ENCODE results near the gene NXPH4.

Gene NXPH4

DNA sequence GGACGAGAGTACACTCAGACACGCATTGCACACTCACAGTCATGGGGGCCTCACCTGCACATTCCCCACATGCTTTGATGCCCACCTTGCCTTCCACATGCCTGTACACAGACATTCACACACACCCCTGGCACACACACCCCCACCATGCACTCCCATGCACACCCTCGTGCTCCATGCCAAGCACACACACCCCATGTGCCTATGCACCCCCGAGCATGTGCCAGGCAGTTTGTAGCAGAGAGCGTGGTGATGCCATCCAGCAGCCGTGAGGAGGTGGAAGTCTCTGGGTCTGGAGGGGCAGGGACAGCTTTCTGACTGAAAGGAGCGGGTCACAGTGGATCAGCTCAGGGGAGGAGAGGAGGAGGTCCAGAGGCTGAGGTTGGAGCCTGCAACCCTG is 10.7 kb upstream of the NXPH4 start:
- DNase-seq = no peak

DNA sequence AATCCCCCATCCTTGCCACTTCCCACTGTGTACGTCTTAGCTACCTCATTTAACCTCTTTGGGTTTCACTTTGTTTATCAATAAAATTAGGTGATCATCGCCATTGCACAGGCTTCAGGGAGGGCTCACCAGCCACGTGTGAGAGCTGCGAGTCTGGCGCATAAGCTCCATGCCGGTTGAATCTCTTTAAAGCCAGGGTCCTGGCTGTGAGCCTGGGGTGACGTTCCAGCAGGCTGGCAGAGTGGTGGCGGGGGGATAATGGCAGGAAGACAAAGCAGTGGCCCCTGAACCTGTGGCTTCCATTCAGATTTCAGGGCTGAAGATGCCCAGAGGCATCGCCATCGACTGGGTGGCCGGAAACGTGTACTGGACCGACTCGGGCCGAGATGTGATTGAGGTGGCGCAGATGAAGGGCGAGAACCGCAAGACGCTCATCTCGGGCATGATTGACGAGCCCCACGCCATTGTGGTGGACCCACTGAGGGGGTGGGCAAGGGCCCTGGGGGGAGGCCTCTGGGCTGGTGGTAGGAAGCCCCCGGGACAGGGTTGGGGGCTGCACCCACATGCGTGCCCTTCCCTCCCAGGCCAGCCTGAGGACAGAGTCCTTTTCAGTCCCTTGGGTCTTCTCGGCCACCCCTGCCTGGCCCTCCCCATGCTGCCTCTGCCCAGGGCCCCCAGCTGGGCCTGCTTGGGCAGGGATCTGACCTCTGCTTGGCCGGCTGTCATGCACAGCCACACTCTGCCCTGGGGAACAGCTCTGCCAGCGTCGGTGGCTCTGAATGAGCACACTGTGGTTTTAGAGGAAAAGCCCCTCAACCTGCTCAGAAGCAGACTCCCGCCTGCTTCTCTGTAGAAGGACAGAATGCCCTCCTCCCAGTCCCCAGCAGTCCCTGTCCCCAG is 8.6 kb upstream of the NXPH4 start:
- no peak for DNase-seq

DNA sequence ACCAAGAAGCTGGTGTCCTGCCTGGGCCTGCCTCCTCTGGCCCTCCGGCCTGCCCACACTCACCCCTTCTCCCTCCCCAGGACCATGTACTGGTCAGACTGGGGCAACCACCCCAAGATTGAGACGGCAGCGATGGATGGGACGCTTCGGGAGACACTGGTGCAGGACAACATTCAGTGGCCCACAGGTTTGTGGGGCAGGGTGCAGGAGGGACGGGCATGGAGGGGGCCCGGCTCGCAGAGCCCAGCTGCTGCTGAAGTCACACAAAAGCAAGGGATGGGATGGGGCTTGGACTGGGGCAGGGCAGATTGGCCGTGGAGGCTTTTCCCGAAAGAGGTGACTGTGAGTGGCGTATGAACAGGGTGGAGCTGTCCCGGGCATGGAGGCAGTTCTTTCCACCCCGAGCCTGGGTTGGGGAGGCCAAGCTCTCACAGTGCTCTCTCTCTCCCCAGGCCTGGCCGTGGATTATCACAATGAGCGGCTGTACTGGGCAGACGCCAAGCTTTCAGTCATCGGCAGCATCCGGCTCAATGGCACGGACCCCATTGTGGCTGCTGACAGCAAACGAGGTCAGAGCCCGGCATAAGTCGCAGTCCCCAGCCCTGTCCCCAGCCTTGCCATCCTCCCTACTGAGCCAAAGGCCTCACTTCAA is 7.8 kb upstream of the NXPH4 start:
- DNase-seq = no peak

DNA sequence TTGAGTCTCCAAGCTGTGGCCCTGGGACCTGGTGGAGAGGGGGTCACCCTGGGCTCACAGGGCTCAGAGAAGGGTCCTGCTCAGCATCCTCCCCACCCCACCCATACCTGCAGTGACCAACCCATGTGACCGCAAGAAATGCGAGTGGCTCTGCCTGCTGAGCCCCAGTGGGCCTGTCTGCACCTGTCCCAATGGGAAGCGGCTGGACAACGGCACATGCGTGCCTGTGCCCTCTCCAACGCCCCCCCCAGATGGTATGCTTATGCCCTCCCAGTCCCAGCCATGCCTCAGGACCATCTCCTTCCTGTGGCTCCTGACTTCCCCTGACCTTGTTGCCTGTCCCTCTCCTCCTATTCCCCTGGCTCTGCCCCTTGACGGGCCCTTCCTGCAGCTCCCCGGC is 6.7 kb upstream of the NXPH4 start:
- no peak for DNase-seq

DNA sequence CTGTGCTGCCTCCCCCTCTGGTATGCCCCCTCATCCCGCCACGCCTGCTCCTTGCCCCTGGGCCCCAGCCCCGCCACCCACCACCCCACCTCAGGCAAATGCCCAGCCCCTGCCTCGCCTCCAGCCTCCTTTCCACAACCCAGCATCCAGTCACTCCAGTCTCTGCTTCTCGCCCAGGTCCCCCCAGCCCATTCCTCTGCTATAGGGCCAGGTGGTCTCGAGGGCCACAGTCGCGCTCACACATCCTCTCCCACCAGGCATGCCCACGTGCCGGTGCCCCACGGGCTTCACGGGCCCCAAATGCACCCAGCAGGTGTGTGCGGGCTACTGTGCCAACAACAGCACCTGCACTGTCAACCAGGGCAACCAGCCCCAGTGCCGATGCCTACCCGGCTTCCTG is 6.1 kb upstream of the NXPH4 start:
- DNase-seq = no peak

DNA sequence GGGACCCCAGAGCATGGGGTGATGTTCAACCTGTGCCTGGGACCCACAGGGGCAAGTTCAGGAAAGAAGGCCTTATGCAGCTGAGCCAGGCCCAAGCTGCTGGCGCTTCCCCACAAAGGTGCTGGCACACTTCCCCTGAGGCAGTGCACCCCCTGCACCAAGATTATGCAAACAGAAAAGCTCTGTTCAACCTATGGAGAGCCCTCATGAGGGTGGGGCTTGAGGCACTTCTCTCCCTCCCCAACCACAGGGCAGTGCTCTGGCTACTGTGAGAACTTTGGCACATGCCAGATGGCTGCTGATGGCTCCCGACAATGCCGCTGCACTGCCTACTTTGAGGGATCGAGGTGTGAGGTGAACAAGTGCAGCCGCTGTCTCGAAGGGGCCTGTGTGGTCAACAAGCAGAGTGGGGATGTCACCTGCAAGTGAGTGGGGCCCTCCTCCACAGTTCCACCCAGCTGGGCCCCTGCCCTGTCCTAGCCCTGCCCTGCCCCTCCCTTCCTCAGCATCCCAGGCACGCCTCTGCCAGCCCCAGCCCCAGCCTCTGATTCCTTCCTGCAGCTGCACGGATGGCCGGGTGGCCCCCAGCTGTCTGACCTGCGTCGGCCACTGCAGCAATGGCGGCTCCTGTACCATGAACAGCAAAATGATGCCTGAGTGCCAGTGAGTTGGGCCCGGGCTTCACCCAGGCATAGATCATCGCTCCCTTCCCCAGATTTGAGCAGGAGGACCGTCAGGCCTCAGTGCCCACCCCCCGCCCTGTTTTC is 5.5 kb upstream of the NXPH4 start:
- no peak for DNase-seq

DNA sequence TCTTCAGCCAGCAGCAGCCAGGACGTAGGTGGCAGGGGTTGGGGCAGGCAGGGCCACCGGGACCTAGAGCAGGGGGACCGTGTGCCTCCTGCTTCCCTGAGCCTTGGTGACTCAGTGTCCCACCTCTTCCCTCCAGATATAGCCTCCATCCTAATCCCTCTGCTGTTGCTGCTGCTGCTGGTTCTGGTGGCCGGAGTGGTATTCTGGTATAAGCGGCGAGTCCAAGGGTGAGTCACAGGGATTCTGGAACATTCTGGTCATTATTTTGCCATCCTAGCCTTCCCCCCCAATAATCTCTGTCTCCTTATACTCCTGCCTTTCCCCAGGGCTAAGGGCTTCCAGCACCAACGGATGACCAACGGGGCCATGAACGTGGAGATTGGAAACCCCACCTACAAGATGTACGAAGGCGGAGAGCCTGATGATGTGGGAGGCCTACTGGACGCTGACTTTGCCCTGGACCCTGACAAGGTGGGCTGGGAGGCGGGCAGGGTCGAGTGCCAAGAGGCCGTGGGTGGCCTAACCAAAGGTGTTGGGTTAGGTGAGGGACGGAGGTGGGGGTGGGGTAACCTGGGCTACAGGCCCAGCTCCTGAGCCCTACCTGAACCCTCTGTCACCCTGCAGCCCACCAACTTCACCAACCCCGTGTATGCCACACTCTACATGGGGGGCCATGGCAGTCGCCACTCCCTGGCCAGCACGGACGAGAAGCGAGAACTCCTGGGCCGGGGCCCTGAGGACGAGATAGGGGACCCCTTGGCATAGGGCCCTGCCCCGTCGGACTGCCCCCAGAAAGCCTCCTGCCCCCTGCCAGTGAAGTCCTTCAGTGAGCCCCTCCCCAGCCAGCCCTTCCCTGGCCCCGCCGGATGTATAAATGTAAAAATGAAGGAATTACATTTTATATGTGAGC is 4.5 kb upstream of the NXPH4 start:
- no peak for DNase-seq

DNA sequence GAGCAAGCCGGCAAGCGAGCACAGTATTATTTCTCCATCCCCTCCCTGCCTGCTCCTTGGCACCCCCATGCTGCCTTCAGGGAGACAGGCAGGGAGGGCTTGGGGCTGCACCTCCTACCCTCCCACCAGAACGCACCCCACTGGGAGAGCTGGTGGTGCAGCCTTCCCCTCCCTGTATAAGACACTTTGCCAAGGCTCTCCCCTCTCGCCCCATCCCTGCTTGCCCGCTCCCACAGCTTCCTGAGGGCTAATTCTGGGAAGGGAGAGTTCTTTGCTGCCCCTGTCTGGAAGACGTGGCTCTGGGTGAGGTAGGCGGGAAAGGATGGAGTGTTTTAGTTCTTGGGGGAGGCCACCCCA is 3.9 kb upstream of the NXPH4 start:
- DNase-seq = no peak

DNA sequence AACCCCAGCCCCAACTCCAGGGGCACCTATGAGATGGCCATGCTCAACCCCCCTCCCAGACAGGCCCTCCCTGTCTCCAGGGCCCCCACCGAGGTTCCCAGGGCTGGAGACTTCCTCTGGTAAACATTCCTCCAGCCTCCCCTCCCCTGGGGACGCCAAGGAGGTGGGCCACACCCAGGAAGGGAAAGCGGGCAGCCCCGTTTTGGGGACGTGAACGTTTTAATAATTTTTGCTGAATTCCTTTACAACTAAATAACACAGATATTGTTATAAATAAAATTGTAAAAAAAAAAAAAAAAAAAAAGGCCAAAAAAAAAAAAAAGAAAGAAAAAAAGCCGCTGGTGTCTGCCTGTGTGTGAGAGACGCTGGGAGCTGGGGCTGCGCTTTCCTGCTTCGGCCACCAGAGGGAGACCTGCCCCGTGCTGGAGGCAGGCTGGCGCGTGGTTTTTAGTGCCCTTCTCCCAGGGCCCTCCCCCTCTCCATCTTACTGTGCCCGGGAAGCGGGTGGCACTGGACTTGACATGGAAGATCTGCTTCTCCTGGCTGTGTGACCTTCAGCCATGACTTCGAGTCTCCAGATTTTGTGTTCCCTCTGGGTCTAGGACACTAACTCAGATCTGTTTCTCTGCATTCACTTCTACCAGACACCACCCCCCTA is 3.4 kb upstream of the NXPH4 start:
- peak; percentile 85 for DNase-seq

DNA sequence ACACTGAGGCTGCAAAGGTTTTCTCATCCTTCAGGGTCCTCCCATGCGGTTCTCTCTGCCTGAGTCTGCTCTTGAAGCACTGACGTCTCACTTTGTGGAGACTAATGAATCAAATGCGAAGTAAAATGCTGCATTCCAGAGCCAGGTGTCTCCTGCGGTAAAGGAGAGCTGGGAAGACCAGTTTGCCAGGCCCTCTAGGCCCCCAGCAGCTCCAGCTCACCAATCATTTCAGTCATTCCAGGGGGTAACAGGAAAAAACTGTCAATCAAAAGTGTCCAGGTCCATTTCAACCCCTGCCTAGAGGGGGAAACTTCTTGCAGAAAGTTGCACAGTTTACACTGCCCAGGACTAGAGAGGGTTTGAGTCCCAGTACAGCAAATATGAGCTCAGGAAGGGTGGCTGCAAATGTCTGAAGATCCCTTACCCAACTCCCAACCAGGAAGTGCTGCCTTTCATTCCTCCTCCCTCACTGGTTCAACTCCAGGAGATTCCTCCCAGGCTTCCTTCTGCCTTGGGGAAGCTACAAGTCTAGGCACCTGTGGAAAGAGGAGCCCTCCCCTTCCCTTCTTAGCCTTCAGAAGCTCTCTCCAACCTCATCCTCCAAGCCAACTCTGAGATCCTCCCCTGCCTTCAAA is 2.7 kb upstream of the NXPH4 start:
- DNase-seq = no peak

DNA sequence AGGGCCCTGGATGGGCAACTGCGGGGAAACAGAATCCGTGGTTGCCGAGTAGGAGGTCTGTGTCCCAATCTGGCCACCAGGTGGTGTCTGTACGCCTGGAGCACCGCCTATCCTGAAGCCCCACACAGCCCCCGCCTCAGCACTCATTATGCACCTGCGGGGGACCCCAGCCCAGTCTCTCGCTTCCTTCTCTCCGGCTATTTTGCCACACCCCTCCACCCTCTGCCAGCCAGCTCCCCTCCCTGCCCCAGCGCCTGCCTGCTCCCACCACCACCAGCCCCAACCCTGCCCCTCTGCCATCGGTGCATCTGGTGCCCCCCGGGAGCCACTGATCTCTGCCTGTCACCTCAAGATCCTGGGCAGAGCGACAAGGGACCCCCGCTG is 2.2 kb upstream of the NXPH4 start:
- DNase-seq = peak; percentile 80

DNA sequence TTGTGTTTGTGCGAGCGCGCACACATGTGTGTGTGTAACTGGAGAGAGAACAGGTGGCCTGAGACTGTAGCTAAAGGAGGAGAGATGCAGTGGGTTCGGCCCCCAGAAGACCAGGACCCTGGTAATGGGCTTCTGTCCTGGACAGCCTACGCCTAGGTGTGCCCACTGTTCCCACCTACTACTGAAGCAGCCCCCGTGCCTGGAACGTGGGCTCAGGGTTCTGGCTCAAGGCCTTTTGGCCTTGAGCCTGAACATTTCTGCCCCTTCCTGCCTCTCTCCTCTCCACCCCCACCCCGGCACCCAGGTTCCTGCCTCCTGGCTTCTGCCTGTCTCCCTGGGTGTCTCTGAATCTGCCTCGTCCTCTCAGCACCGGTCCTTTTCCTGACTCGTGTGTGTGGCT is 1.5 kb upstream of the NXPH4 start:
- DNase-seq = no peak

DNA sequence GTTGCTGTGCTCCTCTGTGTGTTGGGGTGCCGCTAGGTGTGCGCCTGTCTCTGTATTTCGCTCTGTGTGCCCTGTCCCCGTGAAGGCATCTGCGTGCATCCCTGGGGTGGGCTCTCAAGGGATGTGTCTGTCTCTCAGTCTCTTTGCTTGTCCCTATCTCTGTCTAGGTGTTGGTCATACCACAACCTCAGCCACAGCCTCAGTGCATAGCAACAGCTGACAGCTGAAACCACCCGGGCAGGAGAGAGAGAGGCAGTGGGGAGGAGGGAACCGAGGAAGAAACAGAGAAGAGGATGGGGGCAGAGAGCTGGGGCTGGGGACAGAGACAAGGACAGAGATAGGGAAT is 953 bp upstream of the NXPH4 start:
- DNase-seq = peak; percentile 12

DNA sequence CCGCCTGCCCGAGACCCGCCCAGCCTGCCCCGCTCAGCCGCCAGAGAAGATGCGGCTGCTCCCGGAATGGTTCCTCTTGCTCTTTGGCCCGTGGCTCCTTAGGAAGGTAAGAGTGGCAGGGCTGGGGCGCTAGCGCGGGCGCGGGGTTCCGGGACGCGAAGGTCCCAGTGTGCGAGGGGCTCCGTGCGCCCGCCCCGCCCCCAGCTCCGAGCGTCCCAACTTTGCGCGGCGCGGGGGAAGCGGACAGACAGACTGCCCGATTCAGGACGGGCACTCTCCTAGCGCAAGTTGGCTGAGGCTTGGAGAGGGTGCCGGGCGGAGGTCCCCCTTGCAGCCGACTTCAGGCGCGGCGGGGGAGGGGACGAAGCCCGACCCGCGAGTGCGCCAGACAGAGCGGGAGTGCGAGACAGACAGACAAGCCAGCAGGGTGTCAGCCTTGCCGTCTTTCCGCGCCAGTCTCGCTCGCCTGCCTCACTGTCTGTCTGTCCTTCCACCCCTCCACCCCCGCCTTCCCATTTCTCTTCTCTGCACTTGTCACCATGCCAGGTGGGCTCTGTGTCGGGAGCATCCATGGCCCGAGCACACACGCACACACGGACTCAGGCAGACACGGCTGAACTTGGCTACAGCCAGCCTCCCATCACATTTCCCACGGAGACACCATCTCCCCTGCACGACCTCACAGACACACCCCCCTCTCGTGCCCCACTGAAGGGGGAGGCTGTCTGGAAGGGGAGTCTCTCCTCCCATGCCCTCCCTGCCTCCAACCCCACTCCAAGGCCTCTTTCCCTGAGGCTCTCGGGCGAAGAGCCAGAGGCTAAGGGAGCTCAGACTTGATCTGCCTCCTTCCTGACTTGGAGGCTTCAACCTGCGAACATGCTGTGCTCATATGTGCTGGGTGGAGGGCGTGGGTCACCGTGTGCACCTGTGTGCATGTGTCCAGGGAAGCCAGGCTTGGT is 606 bp downstream of the NXPH4 start:
- DNase-seq = peak; percentile 26

DNA sequence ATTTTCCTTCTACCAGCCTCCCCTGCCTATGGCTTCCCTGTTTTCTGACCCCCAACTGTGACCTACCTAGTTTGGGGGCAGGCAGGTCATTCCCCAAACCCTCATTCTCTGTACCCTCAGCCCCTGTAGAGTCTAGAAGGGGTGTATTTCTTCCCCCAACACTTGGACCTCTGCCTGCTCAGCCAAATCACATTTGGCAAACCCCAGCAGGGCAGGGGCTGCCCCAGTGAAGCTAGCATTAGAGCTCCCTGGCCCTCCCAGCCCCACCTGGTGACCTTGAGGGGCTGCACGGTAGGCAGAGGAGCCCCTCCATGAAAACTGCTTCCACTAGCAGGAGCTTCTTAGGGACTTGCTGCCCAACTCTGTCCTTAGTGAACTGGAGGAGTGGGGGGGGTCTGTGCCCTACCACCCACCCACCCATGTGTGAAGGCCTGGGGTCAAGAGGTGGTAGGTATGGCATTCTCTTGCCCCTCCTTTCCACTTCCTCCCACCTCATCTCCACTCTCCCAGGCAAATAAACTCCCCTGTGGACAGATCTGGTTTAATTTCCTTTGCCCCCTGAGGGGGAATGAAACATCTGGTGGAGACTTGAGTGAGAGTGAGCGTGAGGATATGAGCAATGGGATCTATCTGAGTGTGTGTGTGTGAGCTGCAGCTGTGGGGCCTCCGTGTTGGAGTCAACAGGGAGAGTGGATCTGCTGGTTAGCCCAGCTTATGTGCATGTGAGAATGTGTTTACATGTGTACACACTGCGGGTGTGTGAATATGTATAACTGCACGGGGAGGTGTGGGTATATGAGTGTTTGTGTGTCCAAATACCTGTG is 1.6 kb downstream of the NXPH4 start:
- DNase-seq = no peak

DNA sequence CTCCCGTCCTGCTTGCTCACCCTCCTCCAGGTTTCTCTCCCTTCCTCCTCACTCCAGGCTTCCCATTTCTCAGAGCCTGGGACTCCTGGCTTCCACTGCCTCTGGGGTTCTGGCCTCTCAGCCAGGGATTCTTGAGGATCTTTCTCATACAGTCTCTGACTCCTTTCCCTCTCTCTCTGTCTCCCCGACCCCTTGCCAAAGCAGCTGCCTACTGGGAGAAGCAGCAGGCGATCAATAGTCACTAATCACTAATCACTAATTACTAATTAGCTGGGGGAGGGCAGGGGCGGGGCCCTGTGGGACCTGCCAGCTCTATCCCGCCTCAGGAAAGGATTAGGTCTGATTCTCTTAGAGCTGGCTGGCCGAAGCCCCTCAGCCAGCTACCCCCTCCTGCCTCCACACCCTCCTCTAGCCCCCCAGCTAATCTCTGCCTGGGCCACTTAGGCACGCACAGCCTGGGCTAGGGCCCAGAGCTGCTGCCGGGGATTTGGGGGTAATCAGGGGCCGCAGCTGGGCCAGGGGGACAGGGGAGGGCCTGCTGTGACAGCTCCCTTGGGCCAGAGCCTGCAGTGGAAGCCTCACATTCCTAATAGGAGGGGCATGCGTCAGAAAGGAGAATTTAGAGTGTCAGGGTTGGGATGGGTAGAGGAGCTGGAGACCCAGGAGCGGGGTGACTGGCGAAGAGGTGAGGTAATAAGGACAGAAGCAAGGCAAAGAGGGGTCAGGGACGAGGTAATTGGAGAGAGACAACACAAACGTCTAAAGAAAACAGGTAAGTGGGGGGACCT is 2.8 kb downstream of the NXPH4 start:
- no peak for DNase-seq

DNA sequence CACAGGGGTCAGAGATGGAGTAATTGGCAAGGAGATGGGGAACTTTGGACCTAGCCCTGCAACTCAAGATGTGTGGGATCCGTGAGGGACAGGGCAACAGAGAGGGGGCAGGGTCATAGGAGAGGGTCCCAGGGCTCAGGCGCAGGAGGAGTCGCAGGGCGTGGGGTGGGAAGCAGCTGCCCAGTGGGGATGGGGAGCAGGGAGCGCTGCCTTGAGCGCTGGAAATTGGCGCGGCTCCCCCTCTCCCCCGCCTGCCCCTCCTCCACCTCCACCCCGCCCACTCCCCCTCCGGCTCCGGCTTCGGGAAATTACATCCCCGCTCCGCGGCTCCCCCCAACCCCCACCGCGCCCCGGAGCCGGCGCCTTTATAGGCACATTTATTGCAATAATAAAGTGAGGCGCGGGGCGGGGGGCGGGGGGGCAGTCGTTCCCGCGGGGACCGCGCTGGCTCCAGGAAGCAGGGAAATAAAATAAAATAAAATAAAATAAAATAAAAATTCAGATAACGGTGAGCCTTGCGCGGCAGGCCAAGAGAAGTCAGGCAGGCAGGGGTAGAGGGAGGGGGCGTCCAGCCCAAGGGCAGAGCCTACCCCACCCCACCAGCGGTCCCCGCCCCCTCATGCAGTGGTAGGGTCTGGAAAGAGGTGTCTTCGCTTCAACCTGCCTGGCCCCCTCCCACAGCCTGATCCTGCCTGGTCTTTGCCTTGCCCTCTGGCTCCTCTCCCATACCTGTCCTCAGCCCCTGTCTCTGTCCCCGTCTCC is 3.6 kb downstream of the NXPH4 start:
- DNase-seq = no peak

DNA sequence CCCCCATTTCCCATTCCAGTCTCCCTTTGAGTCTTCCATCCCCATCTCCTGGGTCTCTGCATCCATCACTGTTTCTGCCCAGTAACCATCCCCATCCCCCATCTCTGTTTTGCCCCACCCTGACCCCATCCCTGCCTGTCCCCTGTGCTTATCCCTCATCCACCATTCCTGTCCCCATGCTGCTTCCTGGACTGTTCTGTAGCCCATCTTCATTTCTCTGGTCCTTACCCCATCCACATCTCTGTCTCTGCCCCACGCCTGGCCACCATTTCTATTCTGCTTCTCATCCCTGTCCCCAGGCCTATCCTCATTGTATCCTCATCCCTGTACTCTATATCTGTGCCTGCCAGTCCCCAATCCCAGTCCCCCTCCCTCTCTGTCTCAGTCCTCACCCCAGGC is 4.2 kb downstream of the NXPH4 start:
- DNase-seq = no peak
